Activated CD8-positive, alpha-beta memory T cell treated with anti-CD3 and anti-CD28 coated beads for 36 hours (primary cell): Measurements from ENCODE around the gene LCAT. TPM values are rescaled to one million over a fixed set of nuclear protein-coding genes. Genes with fewer than 3 reads are reported as not detected.
"Not testable (repeated sequence)": the region's sequence is repeated elsewhere in the genome, so short reads cannot be mapped to it uniquely, and the experiment has no call there.

Experiments
- CTCF ChIA-PET: fragments of 350-600 bp; sonication (Branson Sonifier 250); formaldehyde crosslinking; loops from one replicate; lab custom pipeline; 2021; ENCODE audit warnings: antibody characterized with exemption; lab: Charles Lee
- POLR2A ChIA-PET: fragments of 350-600 bp; sonication (Branson Sonifier 250); formaldehyde crosslinking; loops from one replicate; lab custom pipeline; 2021; ENCODE audit warnings: antibody characterized with exemption; lab: Charles Lee
- total RNA-seq, 2 experiments: library from RNA; stranded (reverse); gene quantifications; one replicate each; pipeline ENCODE4 v1.2.3, GENCODE V29; 2021

The LCAT gene
- total RNA-seq, 2 experiments from 2014 or later = 14.3 to 15.1 TPM

DNA sequence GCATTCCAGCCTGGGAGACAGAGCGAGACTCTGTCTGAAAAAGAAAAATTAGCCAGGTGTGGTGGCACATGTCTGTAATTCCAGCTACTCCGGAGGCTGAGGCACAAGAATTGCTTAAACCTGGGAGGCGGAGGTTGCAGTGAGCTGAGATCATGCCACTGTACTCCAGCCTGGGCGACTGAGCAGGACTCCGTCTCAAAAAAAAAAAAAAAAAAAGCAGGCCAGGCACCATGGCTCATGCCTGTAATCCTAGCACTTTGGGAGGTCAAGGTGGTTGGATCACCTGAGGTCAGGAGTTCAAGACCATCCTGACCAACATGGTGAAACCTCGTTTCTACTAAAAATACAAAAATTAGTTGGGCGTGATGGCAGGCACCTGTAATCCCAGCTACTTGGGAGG is 28.4 kb upstream of the LCAT start:
- CTCF ChIA-PET = interaction anchor here (1.2 kb wide), 1 partner anchor 17 kb away, joined by 4 read pairs; no protein-coding TSS in a partner anchor
- POLR2A ChIA-PET = not testable (repeated sequence)

DNA sequence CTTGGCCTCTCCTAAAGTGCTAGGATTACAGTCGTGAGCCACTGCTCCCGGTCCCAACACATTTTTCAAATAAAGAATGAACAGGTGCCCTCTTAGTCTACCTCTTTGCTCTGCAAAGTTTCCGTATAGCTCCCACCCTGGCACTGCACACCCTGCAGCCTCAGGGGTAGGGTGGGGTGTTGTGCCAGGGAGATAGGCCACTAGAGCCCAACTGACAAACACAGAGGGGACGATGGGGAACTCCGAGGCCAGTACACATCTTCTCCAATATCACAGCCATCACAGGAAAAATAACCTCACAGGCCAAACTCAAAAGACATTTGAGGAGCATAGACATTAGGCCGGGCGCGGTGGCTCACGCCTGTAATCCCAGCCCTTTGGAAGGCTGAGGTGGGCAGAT is 27.2 kb upstream of the LCAT start:
- POLR2A ChIA-PET = no interaction called here

GRCh38 chr16:67969254-67970039 is 25.5 kb upstream of the LCAT start:
- POLR2A ChIA-PET = interaction anchor here (0.7 to 1.5 kb wide), 2 partner anchors 29 to 110 kb away, joined by 3 to 4 read pairs; no protein-coding TSS in a partner anchor
- CTCF ChIA-PET = interaction anchor here (1.1 to 1.4 kb wide), 2 partner anchors 54 to 59 kb away, joined by 3 read pairs; partner anchors contain the start of genes DDX28 and DUS2

More for the DNA sequence above, 27.2 kb upstream of the LCAT start:
- CTCF ChIA-PET = interaction anchor here (0.7 kb wide), 1 partner anchor 20 kb away, joined by 3 read pairs; no protein-coding TSS in a partner anchor

DNA sequence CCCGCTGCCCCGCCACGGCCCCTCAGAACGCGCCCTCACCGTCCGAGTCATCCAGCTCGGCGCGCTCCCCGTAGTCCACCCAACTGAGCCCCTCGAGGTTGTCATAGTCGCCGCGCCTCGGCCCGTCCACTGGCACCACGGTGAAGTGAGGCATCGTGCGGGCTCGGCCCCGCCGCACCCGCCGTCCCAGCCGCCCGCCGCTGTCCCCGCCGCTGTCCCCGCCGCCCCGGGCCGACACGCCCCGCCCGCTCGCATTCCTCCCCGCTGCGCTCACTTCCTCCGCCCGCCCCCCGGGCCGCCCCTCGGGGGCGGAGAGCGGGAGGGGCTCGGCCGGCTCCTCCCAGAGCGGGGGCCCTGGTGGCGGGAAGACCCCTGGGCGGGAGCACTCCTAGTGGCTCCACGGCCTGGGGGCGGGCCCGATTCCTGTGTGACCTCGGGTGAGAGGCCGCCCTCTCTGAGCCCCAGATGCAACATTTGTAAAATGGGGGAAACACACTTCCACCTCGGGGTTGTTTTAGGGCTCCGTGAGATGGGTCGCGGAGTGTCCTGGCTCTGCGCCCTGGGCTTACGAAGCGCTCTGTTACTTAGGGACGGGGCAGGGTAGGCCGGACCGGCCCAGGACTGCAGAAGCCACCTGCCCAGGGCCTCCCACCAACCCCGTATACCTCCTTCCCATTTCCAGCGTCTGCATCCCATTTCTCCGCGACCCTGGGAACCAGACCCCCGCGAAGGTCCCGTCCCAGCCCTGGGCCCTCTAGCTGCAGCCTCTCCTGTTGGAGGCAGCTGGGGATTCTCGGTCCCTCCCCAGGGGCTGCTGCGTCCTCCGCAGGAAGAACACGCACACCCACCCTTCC is 24.7 kb upstream of the LCAT start, which contains the start of gene SLC12A4:
TSS of gene SLC12A4 (minus strand) at position 238 of the 854 bp plus-strand sequence. CDS start at position 154, 84 bp downstream.
- POLR2A ChIA-PET = interaction anchor here (0.5 to 1.5 kb wide), 4 partner anchors 29 to 132 kb away, joined by 3 to 5 read pairs (median 4); no protein-coding TSS in a partner anchor
- CTCF ChIA-PET = interaction anchor here (1.4 kb wide), 1 partner anchor 55 kb away, joined by 3 read pairs; the partner anchor contains the start of genes DDX28 and DUS2

DNA sequence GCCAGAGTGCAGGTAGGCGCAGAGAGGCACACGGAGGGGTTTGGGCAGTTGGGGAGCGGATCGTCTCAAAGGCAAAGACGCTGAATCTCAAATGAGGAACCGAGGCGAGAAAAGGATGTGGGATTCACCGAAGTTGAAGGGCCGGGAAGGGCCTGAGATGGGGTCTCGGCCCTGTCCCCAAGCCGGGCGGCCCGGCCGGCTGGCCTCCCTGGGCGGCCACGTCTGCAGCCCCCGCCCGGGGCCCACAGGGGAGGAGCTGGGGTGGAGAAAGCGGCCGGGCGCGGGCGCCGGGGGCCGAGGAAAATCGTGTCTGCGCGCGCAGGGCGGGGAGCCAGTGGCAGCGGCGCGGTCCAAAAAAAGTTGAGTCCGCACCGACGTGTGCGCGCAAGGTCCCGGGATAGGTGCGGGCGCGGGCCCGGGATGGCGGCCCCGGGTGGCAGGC is 24.1 kb upstream of the LCAT start:
- POLR2A ChIA-PET = interaction anchor here (0.6 to 1.5 kb wide), 2 partner anchors 39 to 112 kb away, joined by 3 to 4 read pairs; no protein-coding TSS in a partner anchor
- CTCF ChIA-PET = no interaction called here

- ChIA-PET POLR2A (no interaction called here), CTCF (interaction anchor here (0.6 kb wide), 1 partner anchor 502 kb away, joined by 3 read pairs; no protein-coding TSS in a partner anchor)
These were observed 23.4 kb upstream of the LCAT start for GRCh38 chr16:67967183-67967957.

DNA sequence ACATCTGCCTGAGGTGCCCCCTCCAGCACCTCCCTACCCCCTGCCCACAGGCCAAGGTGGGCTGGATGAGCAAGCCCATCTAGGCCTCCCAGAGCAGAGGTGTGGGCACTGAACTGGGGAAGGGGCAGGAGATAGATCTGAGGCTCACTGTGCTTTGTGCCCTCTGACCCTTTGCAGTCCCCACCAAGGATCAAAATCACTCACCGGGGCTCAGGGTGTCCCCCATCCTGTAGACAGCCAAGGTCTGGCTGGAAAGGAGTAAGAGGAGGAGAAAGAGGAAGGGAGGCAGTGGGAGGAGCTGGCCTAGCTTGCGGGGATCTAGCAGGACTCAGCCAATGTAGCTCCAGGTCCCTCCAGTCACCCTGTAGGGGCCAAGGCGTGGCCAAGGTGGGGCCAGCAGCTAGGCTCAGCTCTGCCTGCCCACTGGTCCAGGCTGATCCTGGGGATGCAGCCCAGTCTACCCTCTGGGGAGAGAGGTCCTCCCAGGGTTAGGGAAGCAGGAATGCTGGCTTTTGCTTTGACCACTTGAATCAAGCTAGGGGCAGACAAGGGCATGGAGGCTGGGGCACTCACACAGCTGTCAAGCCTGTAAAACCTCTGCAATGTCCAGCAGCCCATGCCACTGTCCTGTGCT is 22.7 kb upstream of the LCAT start:
- ChIA-PET POLR2A (no interaction called here), CTCF (interaction anchor here (0.6 to 2.2 kb wide), 4 partner anchors 11 to 503 kb away, joined by 3 to 6 read pairs (median 4); no protein-coding TSS in a partner anchor)

DNA sequence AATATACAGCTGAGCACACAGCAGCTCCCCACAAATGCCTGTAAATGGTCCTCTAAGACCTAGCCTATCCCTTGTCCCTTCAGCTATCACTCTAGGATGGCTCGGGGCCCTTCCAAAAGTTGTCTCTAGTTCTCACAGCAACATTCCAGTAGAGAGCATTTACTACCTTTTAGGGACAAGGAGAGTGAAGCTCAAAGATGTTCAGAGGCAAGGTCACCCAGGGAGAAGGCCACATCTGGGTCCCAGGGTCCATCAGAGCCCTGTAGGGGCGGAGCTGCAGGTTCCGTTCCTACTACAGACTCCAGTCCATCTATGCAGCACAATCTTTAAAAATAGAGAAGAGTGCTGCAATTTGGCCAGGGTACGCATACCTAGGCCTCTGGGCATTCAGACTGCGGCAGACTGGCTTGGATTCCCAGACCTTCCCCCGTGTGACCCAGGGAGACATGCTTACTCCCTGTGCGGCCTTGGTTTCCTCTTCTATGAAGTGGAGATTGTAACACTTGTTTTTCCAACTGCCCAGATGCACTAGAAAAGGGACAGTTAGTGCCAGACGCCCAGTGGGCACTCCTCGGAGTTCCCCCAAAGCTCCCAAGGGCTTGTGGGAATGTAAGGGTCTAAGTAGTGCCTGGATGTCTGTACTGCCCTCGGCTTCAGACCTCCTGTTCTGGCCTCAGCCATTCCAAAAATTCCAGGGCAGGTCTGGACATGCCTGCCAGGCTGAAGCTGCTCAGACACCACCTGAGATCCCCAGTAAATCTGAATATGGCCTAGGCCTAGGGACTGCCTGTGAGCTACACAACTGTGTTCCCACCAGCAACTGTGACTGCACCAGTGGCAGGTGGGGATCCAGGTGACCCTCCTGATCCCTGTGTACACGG is 22.0 kb upstream of the LCAT start:
- POLR2A ChIA-PET = no interaction called here
- CTCF ChIA-PET = interaction anchor here (0.6 to 2.2 kb wide), 5 partner anchors 11 to 118 kb away, joined by 3 to 6 read pairs (median 4); no protein-coding TSS in a partner anchor

DNA sequence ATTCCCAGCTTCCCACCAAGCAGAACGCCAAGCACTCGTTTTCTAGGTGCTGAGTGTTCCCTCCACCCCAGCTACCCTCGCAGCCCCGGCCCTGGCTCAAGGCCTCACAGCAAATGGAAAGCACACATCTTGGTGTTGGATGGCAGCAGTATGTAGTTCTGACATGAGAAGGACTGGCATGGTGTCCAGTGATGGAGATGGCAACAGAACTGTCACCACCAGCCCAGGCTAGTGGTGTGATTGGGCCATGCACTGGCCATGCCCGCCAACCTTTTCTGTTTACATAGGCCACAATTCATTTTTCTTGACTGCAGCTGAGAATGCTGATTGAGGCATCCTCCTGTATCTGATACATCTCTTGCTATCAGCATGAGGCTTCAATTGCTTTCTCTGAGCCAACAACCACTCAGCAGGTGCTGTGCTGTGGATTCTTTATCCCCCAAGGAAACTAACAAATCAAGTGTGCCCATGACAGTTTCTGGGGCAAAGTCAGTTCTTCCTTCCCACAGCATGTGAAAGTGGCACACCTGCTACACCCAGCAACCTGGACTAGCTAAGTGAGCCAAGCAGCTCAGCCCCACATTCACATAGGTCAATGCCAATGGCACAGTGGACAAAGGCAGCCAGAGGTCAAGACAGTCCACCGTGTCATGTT is 20.7 kb upstream of the LCAT start:
- POLR2A ChIA-PET = no interaction called here
- CTCF ChIA-PET = interaction anchor here (2.2 kb wide), 1 partner anchor 29 kb away, joined by 6 read pairs; no protein-coding TSS in a partner anchor

DNA sequence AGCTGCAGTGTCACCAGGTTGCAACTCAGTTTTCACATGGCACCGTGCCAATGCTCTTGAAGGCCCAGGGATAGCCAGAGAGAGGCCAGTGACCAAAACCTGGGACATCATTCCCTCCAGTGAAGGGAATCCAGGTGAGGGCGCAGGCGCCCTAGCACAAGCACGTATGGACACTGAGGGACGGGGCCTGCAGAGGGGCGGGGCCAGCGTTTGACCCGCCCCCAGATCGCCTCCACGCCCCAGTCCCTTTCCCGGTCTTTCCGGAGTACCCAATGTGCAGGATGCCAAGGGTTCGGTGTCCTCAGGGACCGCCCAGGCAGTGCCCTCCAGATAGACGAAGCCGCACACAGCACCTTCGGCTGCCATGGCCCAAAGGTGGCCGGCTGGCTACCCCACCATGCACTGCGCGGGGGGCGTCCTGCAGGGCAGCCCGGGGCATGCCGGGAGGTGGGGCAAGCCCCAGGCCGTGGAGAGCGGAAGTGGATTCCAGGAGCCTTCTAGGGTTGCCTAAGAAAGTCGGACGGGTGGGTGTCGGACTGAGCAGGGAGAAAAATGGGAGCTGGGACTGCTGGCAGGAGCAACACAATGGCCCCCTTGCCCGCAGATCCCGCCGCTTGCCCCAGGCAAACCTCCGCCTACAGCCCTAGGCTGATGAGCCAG is 19.9 kb upstream of the LCAT start:
- ChIA-PET POLR2A (no interaction called here), CTCF (no interaction called here)

GRCh38 chr16:67963292-67963661 is 19.4 kb upstream of the LCAT start:
- ChIA-PET POLR2A (interaction anchor here (0.6 kb wide), 2 partner anchors 102 to 347 kb away, joined by 3 to 5 read pairs; partner anchors contain the start of genes PRMT7 and SLC7A6OS), CTCF (no interaction called here)

GRCh38 chr16:67962135-67962534 is 18.2 kb upstream of the LCAT start:
- ChIA-PET POLR2A (no interaction called here), CTCF (no interaction called here)

DNA sequence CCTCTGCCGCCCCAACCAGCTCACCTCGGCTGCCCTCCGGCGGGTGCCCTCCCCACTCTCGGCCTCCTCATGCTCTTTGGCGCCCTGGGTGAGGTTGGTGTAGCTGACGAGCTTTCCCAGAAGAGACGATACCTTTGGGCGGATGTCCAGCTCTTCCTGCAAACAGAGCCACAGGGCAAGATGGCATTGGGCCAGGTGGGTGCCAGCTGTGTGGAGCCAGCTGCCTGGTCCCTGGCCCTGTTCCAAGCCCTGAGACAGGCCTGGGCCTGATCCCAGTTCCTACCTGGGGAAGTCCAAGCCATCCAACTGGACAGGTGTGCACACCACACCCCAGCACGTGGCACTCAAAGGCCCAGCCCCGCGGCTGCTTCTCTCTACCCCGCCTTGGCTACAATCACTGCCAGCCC is 17.6 kb upstream of the LCAT start:
- ChIA-PET POLR2A (no interaction called here), CTCF (interaction anchor here (1.5 kb wide), 1 partner anchor 19 kb away, joined by 5 read pairs; no protein-coding TSS in a partner anchor)

GRCh38 chr16:67959536-67960329 is 15.8 kb upstream of the LCAT start:
- POLR2A ChIA-PET = interaction anchor here (0.6 kb wide), 1 partner anchor 1386 kb away, joined by 3 read pairs; no protein-coding TSS in a partner anchor
- CTCF ChIA-PET = interaction anchor here (0.6 kb wide), 1 partner anchor 153 kb away, joined by 3 read pairs; no protein-coding TSS in a partner anchor

DNA sequence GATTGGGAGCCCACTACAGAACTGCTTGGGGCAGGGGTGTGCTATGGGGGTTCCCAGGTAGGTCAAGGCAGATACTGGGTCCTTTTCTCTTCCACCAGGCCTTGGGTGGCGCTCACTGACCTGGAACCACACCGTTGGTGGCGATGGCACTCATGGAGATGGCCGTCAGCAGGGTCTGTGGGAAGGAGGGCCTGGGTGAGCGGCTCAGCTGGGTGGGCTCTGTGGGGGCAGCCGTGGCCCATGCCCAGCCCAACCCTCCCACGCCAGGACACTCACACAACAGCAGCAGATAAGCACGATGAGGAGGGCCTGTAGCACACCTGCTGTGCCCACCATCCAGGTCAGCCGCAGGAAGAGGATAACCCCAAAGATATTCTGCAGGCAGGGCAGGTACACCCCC is 13.7 kb upstream of the LCAT start:
- ChIA-PET POLR2A (no interaction called here), CTCF (no interaction called here)
